ENCODE measurements around the gene DNAJB5.
A peak's percentile ranks its signal among the peaks of the same experiment; 100 is the strongest.

DNAJB5 gene

DNA sequence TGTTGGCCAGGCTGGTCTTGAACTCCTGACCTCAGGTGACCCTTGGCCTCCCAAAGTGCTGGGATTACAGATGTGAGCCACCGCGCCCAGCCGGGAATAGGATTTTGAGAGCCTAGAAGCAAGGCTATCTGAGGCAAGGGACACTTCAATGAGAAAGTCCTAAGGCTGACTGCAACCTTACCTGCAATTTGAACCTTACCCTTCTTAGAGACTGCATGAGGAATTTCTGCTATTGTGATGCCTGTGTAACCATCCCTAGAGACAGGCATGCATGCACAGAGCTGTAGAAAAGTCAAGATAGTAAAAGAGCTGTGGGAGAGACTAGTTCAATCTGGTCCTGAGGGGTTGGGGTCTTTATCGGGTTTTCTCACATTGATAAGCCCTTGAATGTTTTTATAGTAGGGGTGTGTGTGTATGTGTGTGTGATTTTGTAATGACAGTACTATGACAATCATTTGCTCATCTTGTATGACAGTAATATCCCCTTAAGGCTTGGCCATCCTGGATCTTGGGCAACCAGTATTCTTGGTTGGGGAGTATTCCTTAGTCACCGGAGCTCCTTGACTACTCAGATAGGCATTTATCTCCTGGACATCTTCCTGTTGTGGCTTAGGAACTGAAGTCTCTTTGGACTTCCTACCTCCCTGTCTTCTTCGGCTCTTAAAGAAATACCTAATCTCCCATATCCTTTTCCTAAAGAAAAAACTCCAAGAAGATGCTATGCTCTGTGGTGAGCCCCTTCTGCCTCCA, 11.2 kb downstream of the DNAJB5 start:
- Histone ChIP-seq H3K4me1 (ENCODE audit: control insufficient read depth, insufficient read depth, low read depth, low read length) (peaks cover 12% of the 10 kb centered on the region), H3K14ac (ENCODE audit: low read length in 2 of 2) (no peak overlapping the region), H3K27ac (ENCODE audit: low read length, poor library complexity, severe bottlenecking) (no peak overlapping the region), H3K36me3 (ENCODE audit: control insufficient read depth in 1 of 2, insufficient read depth in 2 of 2, low read depth in 1 of 2, low read length in 2 of 2) (peaks cover 24 to 25% of the 10 kb centered on the region in 2 experiments), H3K18ac (ENCODE audit: low read depth in 1 of 2, low read length in 2 of 2) (no peak overlapping the region), H2BK5ac (ENCODE audit: low read depth, low read length, poor library complexity, severe bottlenecking) (no peak overlapping the region), H3K9ac (ENCODE audit: low read length) (peak overlapping the region; percentile 19), H3K9me3 (ENCODE audit: control insufficient read depth, low read length) (no peaks in the 10 kb centered on the region), H2AFZ (ENCODE audit: low read depth, low read length) (no peak overlapping the region), H2BK15ac (ENCODE audit: low read depth, poor library complexity, severe bottlenecking) (no peak overlapping the region), H3K4me2 (ENCODE audit: low read length, poor library complexity, severe bottlenecking) (no peak overlapping the region), H2BK12ac (ENCODE audit: low read length in 2 of 2) (no peak overlapping the region), H3K27me3 (ENCODE audit: control insufficient read depth in 1 of 2, insufficient read depth in 1 of 2, low read length in 2 of 2) (no peaks in the 10 kb centered on the region), H3K79me1 (replicated peaks; ENCODE audit: low read length, poor library complexity, severe bottlenecking) (peaks cover 4% of the 10 kb centered on the region), H4K8ac (ENCODE audit: low read length) (no peak overlapping the region), H3K4ac (ENCODE audit: low read depth in 1 of 2, low read length in 2 of 2) (no peak overlapping the region), H4K91ac (ENCODE audit: low read length) (no peak overlapping the region), H2AK5ac (ENCODE audit: low read length, severe bottlenecking) (no peak overlapping the region), H2BK120ac (ENCODE audit: low read depth, low read length) (no peak overlapping the region), H3K23ac (ENCODE audit: low read length in 2 of 2) (no peak overlapping the region), H3K4me3 (ENCODE audit: insufficient read depth in 1 of 2, low read depth in 1 of 2, low read length in 2 of 2) (no peak overlapping the region)
- DNase-seq = peak; percentile 31
- WGBS = 89% methylated on average over 6 of the region's 6 CpGs

DNA sequence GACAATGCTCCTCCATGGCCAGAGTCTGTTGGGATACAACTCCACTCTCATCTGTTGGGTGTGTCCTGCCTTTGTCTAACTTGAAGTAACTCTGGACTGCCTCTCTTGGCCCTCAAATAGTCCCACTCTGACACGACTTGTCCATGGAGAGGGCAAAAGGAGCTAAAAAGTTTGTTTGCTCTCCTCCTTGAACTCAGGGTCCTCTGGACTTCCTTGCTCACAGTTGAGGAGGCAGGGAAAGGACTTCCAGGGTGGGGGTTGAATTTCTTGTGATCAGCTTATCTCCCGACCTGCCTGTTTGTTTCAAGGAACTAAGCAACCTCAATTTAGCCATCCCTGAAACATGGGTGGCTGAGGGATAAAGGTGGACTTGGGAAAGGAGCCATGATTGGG, 11.7 kb downstream of the DNAJB5 start:
- H3K4ac ChIP-seq (ENCODE audit: low read depth in 1 of 2, low read length in 2 of 2) = no peak overlapping the region

GRCh38 chr9:35001803-35002502, 12.4 kb downstream of the DNAJB5 start:
- Histone ChIP-seq H3K18ac (ENCODE audit: low read depth in 1 of 2, low read length in 2 of 2) (no peak overlapping the region), H3K9ac (ENCODE audit: low read length) (no peak overlapping the region), H2BK15ac (ENCODE audit: low read depth, poor library complexity, severe bottlenecking) (no peak overlapping the region), H3K14ac (ENCODE audit: low read length in 2 of 2) (no peak overlapping the region), H3K79me1 (replicated peaks; ENCODE audit: low read length, poor library complexity, severe bottlenecking) (peaks cover 4% of the 10 kb centered on the region), H3K36me3 (ENCODE audit: control insufficient read depth in 1 of 2, insufficient read depth in 2 of 2, low read depth in 1 of 2, low read length in 2 of 2) (peaks cover 12 to 14% of the 10 kb centered on the region in 2 experiments), H3K4me3 (ENCODE audit: insufficient read depth in 1 of 2, low read depth in 1 of 2, low read length in 2 of 2) (no peak overlapping the region), H2AFZ (ENCODE audit: low read depth, low read length) (no peak overlapping the region), H4K8ac (ENCODE audit: low read length) (no peak overlapping the region), H3K27ac (ENCODE audit: low read length, poor library complexity, severe bottlenecking) (no peak overlapping the region), H3K27me3 (ENCODE audit: control insufficient read depth in 1 of 2, insufficient read depth in 1 of 2, low read length in 2 of 2) (no peaks in the 10 kb centered on the region), H3K4me2 (ENCODE audit: low read length, poor library complexity, severe bottlenecking) (no peak overlapping the region), H2BK120ac (ENCODE audit: low read depth, low read length) (no peak overlapping the region), H4K91ac (ENCODE audit: low read length) (no peak overlapping the region), H3K4ac (ENCODE audit: low read depth in 1 of 2, low read length in 2 of 2) (no peak overlapping the region), H3K23ac (ENCODE audit: low read length in 2 of 2) (no peak overlapping the region), H2BK5ac (ENCODE audit: low read depth, low read length, poor library complexity, severe bottlenecking) (no peak overlapping the region), H3K9me3 (ENCODE audit: control insufficient read depth, low read length) (no peaks in the 10 kb centered on the region), H3K4me1 (ENCODE audit: control insufficient read depth, insufficient read depth, low read depth, low read length) (peaks cover 8% of the 10 kb centered on the region), H2AK5ac (ENCODE audit: low read length, severe bottlenecking) (no peak overlapping the region), H2BK12ac (ENCODE audit: low read length in 2 of 2) (no peak overlapping the region)
- no peak for DNase-seq
- WGBS = 95% methylated on average over 2 of the region's 2 CpGs

More for the DNA sequence above, 11.7 kb downstream of the DNAJB5 start:
- Histone ChIP-seq H2AK5ac (ENCODE audit: low read length, severe bottlenecking) (no peak overlapping the region), H3K4me1 (ENCODE audit: control insufficient read depth, insufficient read depth, low read depth, low read length) (peaks cover 12% of the 10 kb centered on the region), H3K4me3 (ENCODE audit: insufficient read depth in 1 of 2, low read depth in 1 of 2, low read length in 2 of 2) (no peak overlapping the region), H2AFZ (ENCODE audit: low read depth, low read length) (no peak overlapping the region), H3K14ac (ENCODE audit: low read length in 2 of 2) (no peak overlapping the region), H2BK12ac (ENCODE audit: low read length in 2 of 2) (no peak overlapping the region), H2BK15ac (ENCODE audit: low read depth, poor library complexity, severe bottlenecking) (no peak overlapping the region), H3K9me3 (ENCODE audit: control insufficient read depth, low read length) (no peaks in the 10 kb centered on the region), H3K23ac (ENCODE audit: low read length in 2 of 2) (no peak overlapping the region), H3K27me3 (ENCODE audit: control insufficient read depth in 1 of 2, insufficient read depth in 1 of 2, low read length in 2 of 2) (no peaks in the 10 kb centered on the region), H3K36me3 (ENCODE audit: control insufficient read depth in 1 of 2, insufficient read depth in 2 of 2, low read depth in 1 of 2, low read length in 2 of 2) (peaks cover 19 to 21% of the 10 kb centered on the region in 2 experiments), H3K27ac (ENCODE audit: low read length, poor library complexity, severe bottlenecking) (no peak overlapping the region), H3K79me1 (replicated peaks; ENCODE audit: low read length, poor library complexity, severe bottlenecking) (peaks cover 4% of the 10 kb centered on the region), H3K9ac (ENCODE audit: low read length) (peak overlapping the region; percentile 19), H2BK120ac (ENCODE audit: low read depth, low read length) (no peak overlapping the region), H4K8ac (ENCODE audit: low read length) (no peak overlapping the region), H3K18ac (ENCODE audit: low read depth in 1 of 2, low read length in 2 of 2) (no peak overlapping the region), H2BK5ac (ENCODE audit: low read depth, low read length, poor library complexity, severe bottlenecking) (no peak overlapping the region), H3K4me2 (ENCODE audit: low read length, poor library complexity, severe bottlenecking) (no peak overlapping the region), H4K91ac (ENCODE audit: low read length) (no peak overlapping the region)
- 92% methylated on average over 1 of the region's 2 CpGs for WGBS
- no peak for DNase-seq

DNA sequence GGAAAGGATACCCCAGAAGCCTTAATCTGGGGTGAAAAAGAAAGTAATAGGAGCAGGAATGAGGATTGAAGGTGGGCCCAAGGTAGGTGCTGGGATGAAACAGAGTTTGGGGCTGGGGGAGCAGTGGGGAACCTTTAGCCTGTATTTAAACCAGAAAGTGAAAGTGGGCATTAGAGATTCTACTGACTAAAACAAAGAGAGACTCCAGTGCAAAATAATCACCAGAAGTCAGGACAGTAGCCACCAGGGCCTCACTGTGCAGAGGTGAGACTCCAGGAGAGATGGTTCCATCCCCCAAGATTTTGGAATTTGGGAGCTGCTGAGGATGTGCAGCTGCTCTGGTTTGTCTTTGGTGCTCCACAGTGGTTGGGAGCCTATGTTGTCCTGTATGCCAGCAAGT, 13.1 kb downstream of the DNAJB5 start:
- DNase-seq = no peak
- peaks cover 4% of the 10 kb centered on the region for H3K79me1 ChIP-seq (replicated peaks; ENCODE audit: low read length, poor library complexity, severe bottlenecking)
- H3K9me3 ChIP-seq (ENCODE audit: control insufficient read depth, low read length) = no peaks in the 10 kb centered on the region
- H3K4me1 ChIP-seq (ENCODE audit: control insufficient read depth, insufficient read depth, low read depth, low read length) = peaks cover 3% of the 10 kb centered on the region
- H3K23ac ChIP-seq (ENCODE audit: low read length in 2 of 2) = no peak overlapping the region
- H2AK5ac ChIP-seq (ENCODE audit: low read length, severe bottlenecking) = no peak overlapping the region
- H2BK15ac ChIP-seq (ENCODE audit: low read depth, poor library complexity, severe bottlenecking) = no peak overlapping the region
- no peak overlapping the region for H3K4me2 ChIP-seq (ENCODE audit: low read length, poor library complexity, severe bottlenecking)
- H4K8ac ChIP-seq (ENCODE audit: low read length) = no peak overlapping the region
- H3K9ac ChIP-seq (ENCODE audit: low read length) = no peak overlapping the region
- H3K27ac ChIP-seq (ENCODE audit: low read length, poor library complexity, severe bottlenecking) = no peak overlapping the region
- no peak overlapping the region for H2AFZ ChIP-seq (ENCODE audit: low read depth, low read length)
- peaks cover 6 to 8% of the 10 kb centered on the region in 2 experiments for H3K36me3 ChIP-seq (ENCODE audit: control insufficient read depth in 1 of 2, insufficient read depth in 2 of 2, low read depth in 1 of 2, low read length in 2 of 2)
- H3K4ac ChIP-seq (ENCODE audit: low read depth in 1 of 2, low read length in 2 of 2) = no peak overlapping the region
- no peak overlapping the region for H2BK12ac ChIP-seq (ENCODE audit: low read length in 2 of 2)
- no peak overlapping the region for H3K14ac ChIP-seq (ENCODE audit: low read length in 2 of 2)
- H2BK120ac ChIP-seq (ENCODE audit: low read depth, low read length) = no peak overlapping the region
- H3K18ac ChIP-seq (ENCODE audit: low read depth in 1 of 2, low read length in 2 of 2) = no peak overlapping the region
- no peak overlapping the region for H3K4me3 ChIP-seq (ENCODE audit: insufficient read depth in 1 of 2, low read depth in 1 of 2, low read length in 2 of 2)
- no peak overlapping the region for H4K91ac ChIP-seq (ENCODE audit: low read length)
- H3K27me3 ChIP-seq (ENCODE audit: control insufficient read depth in 1 of 2, insufficient read depth in 1 of 2, low read length in 2 of 2) = no peaks in the 10 kb centered on the region
- H2BK5ac ChIP-seq (ENCODE audit: low read depth, low read length, poor library complexity, severe bottlenecking) = no peak overlapping the region
